ENCODE measurements around the gene DDAH1.

- no peak for TF ChIP-seq GATA2 (IDR thresholded peaks at IDR 0.05; ENCODE audit: low read depth, low read length)
- no peak for TF ChIP-seq GATA3 (IDR thresholded peaks at IDR 0.05; ENCODE audit: low read depth, low read length)
Measured at GRCh38 chr1:85349224-85349623, 115.7 kb downstream of the DDAH1 start.
